Transverse colon (tissue), 4 donors: ENCODE data around the gene FNDC3B. TPM values are rescaled to one million over a fixed set of nuclear protein-coding genes. Genes with fewer than 3 reads are reported as not detected.
A peak's percentile ranks its signal among the peaks of the same experiment; 100 is the strongest.

Source experiments
- DNase-seq: peaks from one replicate; pipeline ENCODE4 v3.0.0-alpha.2; 2019
- H3K27ac ChIP-seq, 4 donors: fragments of 200-600 bp; sonication (generic); 2 replicates each; pipeline ENCODE4 v1.5.1; 2016 to 2018; ENCODE audit warnings: inconsistent platforms in 4 of 4
- H3K27me3 ChIP-seq: fragments of 200-600 bp; sonication (generic); 2 replicates; pipeline ENCODE4 v1.5.1; 2017; ENCODE audit warnings: inconsistent platforms
- H3K36me3 ChIP-seq, 4 donors: fragments of 200-600 bp; sonication (generic); 2 replicates each; pipeline ENCODE4 v1.5.1; 2017 to 2019; ENCODE audit warnings: inconsistent platforms in 4 of 4
- H3K4me1 ChIP-seq, 4 donors: fragments of 200-600 bp; sonication (generic); 2 replicates each; pipeline ENCODE4 v1.5.1; 2017 to 2020; ENCODE audit warnings: inconsistent platforms in 4 of 4
- H3K4me3 ChIP-seq, 4 donors: fragments of 200-600 bp; sonication (generic); 1 replicate in 1 of 4; 2 replicates in 3 of 4; pipeline versions ENCODE4 v1.5.1 to v1.6.1; 2017 to 2019; ENCODE audit warnings: inconsistent platforms in 4 of 4
- H3K9me3 ChIP-seq, 2 donors: fragments of 200-600 bp; sonication (generic); 2 replicates each; pipeline ENCODE4 v1.5.1; 2017 to 2019; ENCODE audit warnings: inconsistent platforms in 2 of 2
- EP300 ChIP-seq: sonication (generic); formaldehyde crosslinking; IDR thresholded peaks from one replicate; pipeline ENCODE4 v1.6.1; 2017; ENCODE audit warnings: antibody characterized with exemption, low read depth
- POLR2A ChIP-seq: fragments of 450-650 bp; IDR thresholded peaks from one replicate; pipeline ENCODE4 v1.6.1; 2016; ENCODE audit warnings: antibody characterized with exemption, mild to moderate bottlenecking, moderate library complexity
- POLR2AphosphoS5 ChIP-seq, 3 donors: sonication (generic); formaldehyde crosslinking; IDR thresholded peaks; one replicate each; pipeline ENCODE4 v1.6.1; 2016; ENCODE audit warnings: antibody characterized with exemption in 3 of 3
- WGBS, 2 donors: methylation state at CpG; one replicate each; pipeline ENCODE4 v1.1.5; 2018; ENCODE audit warnings: low coverage in 1 of 2; 5-methylcytosine and 5-hydroxymethylcytosine counted together
- in situ Hi-C, 4 donors: fragments of 200-750 bp; cut with MboI; loops; one replicate each; pipeline versions ENCODE4 v1.15.0 to v1.15.1; 2017; ENCODE audit warnings: low sequenced_read_pairs in 3 of 4, low pct_ligation_motif_present in 1 of 4, low pct_unique_long_range_greater_than_20kb in 1 of 4
- intact Hi-C: fragments of 100-400 bp; cut with DNase I; formaldehyde crosslinking; loops from one replicate; pipeline ENCODE4 v1.15.1; 2023; ENCODE audit warnings: low total_unique reads
- total RNA-seq, 4 donors: library from RNA; depleted of rRNA; stranded (reverse); fragments of >200 nt; gene quantifications; one replicate each; pipeline ENCODE4 v1.1.0, GENCODE V29; 2016
- TF ChIP-seq, protein P1 (sequence below), 5 experiments: fragments of 200-600 bp in 3 of 5; fragments of 450-650 bp in 2 of 5; sonication (generic) in 3 of 5; IDR thresholded peaks; 1 replicate in 2 of 5; 2 replicates in 3 of 5; pipeline ENCODE4 v1.5.1; 2016 to 2017; ENCODE audit warnings: antibody characterized with exemption in 5 of 5, inconsistent platforms in 3 of 5, mild to moderate bottlenecking in 2 of 5, moderate library complexity in 1 of 5

FNDC3B gene
- total RNA-seq, 4 donors from 2014 or later, result 28.5 to 85.7 (median 44.5) TPM

DNA sequence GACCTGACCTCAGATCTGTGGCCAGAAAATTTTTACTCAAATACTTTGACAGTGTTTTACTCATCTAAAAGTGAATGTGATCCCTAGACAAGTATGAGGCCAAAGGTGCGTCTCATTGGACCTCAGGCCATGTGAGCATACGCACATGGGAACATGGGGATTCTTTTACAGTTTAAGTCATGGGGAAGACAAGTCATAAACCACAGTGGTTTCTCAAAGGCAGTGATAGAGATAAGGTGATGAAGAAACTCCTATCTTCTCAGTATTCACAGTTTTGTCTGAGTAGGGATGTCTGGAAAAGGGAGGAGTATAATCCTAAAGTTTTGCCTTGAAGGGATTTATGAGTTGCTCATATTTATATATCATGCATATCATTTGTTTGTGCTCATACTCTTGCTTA is 173.8 kb downstream of the FNDC3B start:
- Histone ChIP-seq H3K4me1 (peaks cover 4 to 55% (median 32%) of the 10 kb centered on the region in 4 donors), H3K4me3 (no peak overlapping the region), H3K9me3 (no peaks in the 10 kb centered on the region), H3K27ac (peak overlapping the region in 1 of 4 donors; percentile 15), H3K27me3 (no peaks in the 10 kb centered on the region), H3K36me3 (no peaks in the 10 kb centered on the region)
- in situ Hi-C loops (no loop called here), intact Hi-C loops (no loop called here)
- WGBS, 2 donors, result 57 to 66% methylated on average over 2 of the region's 2 CpGs
- DNase-seq, result no peak
- TF ChIP-seq POLR2AphosphoS5 (IDR thresholded peaks at IDR 0.05) (no peak), EP300 (no peak), POLR2A (no peak)
- TF ChIP-seq, protein P1, sequence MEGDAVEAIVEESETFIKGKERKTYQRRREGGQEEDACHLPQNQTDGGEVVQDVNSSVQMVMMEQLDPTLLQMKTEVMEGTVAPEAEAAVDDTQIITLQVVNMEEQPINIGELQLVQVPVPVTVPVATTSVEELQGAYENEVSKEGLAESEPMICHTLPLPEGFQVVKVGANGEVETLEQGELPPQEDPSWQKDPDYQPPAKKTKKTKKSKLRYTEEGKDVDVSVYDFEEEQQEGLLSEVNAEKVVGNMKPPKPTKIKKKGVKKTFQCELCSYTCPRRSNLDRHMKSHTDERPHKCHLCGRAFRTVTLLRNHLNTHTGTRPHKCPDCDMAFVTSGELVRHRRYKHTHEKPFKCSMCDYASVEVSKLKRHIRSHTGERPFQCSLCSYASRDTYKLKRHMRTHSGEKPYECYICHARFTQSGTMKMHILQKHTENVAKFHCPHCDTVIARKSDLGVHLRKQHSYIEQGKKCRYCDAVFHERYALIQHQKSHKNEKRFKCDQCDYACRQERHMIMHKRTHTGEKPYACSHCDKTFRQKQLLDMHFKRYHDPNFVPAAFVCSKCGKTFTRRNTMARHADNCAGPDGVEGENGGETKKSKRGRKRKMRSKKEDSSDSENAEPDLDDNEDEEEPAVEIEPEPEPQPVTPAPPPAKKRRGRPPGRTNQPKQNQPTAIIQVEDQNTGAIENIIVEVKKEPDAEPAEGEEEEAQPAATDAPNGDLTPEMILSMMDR (IDR thresholded peaks at IDR 0.05), result no peak

DNA sequence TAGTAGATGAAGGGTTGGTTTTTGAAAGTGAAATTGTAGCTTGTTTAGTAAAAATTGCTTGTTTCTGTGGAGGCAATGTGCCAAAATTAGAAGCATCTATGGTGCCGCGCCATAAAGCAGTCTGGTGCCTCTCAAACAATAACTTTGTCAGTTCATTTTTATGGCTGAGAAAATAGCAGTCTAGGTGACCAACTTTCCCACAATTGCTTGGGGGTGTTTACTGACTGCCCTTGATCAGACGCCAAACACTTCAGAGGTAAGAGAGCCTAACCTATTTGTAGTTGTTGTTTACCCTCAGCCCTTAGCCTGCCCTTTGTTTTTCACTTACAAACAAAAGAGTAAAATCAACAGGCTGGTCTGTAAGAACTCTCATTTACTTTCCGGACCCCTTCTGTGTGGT is 174.5 kb downstream of the FNDC3B start:
- in situ Hi-C loops, result no loop called here
- Histone ChIP-seq H3K27me3 (no peaks in the 10 kb centered on the region), H3K27ac (peak overlapping the region in 2 of 4 donors; percentile 15 to 16), H3K4me3 (no peak overlapping the region), H3K9me3 (no peaks in the 10 kb centered on the region), H3K4me1 (peaks cover 10 to 62% (median 38%) of the 10 kb centered on the region in 4 donors), H3K36me3 (no peaks in the 10 kb centered on the region)
- TF ChIP-seq EP300 (no peak), POLR2AphosphoS5 (IDR thresholded peaks at IDR 0.05) (no peak), POLR2A (no peak)
- TF ChIP-seq, protein P1 (IDR thresholded peaks at IDR 0.05), result no peak
- intact Hi-C loops, result no loop called here
- 40 to 42% methylated on average over 3 of the region's 4 CpGs for WGBS, 2 donors
- no peak for DNase-seq

DNA sequence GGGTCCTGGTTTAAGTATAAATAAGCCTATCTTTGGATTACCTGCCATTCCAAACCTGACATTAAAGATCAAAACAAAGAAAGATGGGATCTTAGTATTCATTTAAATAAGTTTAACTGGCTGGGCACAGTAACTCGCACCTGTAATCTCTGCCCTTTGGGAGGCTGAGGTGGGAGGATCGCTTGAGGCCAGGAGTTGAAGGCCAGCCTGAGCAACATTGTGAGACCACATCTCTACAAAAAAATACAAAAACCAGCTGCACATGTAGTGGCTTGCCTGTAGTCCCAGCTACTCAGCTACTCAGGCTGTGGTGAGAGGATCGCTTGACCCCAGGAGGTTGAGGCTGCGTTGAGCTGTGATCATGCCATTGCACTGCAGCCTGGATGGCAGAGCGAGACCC is 176.9 kb downstream of the FNDC3B start:
- Histone ChIP-seq H3K27ac (no peak overlapping the region), H3K4me3 (no peak overlapping the region), H3K9me3 (no peaks in the 10 kb centered on the region), H3K36me3 (no peaks in the 10 kb centered on the region), H3K4me1 (peaks cover 11 to 73% (median 40%) of the 10 kb centered on the region in 4 donors), H3K27me3 (no peaks in the 10 kb centered on the region)
- in situ Hi-C loops (no loop called here), intact Hi-C loops (no loop called here)
- DNase-seq, result no peak
- WGBS, 2 donors, result 95 to 96% methylated on average over 4 to 5 of the region's 5 CpGs
- TF ChIP-seq, protein P1 (IDR thresholded peaks at IDR 0.05), result no peak
- no peak for TF ChIP-seq POLR2A
- TF ChIP-seq POLR2AphosphoS5 (IDR thresholded peaks at IDR 0.05), result no peak
- no peak for TF ChIP-seq EP300

DNA sequence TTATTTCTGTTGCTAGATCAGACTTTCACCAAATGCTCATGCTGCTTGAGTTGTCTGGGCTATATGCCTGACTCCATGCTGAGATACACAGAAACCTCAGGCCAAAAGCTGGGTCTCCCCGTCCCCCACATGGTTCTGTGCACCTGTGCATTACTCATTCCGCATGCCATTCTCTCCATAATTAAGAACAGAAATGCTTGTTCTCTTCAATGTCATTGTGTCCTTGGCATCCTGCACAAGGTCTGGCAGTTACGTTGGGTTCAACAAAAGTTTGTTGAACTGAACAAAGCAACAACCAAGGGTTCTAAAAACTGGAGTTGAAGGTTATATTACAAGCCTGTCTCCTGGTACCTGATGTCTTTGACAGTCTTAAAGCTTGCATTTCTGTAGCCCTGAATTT is 177.5 kb downstream of the FNDC3B start:
- Histone ChIP-seq H3K27me3 (no peaks in the 10 kb centered on the region), H3K27ac (no peak overlapping the region), H3K9me3 (no peaks in the 10 kb centered on the region), H3K4me1 (peaks cover 11 to 74% (median 40%) of the 10 kb centered on the region in 4 donors), H3K4me3 (no peak overlapping the region), H3K36me3 (no peaks in the 10 kb centered on the region)
- DNase-seq, result no peak
- in situ Hi-C loops (no loop called here), intact Hi-C loops (no loop called here)
- 80 to 88% methylated on average over 3 of the region's 3 CpGs for WGBS, 2 donors
- TF ChIP-seq, protein P1 (IDR thresholded peaks at IDR 0.05), result no peak
- TF ChIP-seq POLR2AphosphoS5 (IDR thresholded peaks at IDR 0.05) (no peak), EP300 (no peak)
